ENCODE measurements around the gene ZNF552. TPM values are rescaled to one million over a fixed set of nuclear protein-coding genes. Genes with fewer than 3 reads are reported as not detected.
A peak's percentile ranks its signal among the peaks of the same experiment; 100 is the strongest.
"Not testable (repeated sequence)": the region's sequence is repeated elsewhere in the genome, so short reads cannot be mapped to it uniquely, and the experiment has no call there.

Gene ZNF552
- total RNA-seq = 10 to 100 TPM; 22.0 to 54.9 TPM

DNA sequence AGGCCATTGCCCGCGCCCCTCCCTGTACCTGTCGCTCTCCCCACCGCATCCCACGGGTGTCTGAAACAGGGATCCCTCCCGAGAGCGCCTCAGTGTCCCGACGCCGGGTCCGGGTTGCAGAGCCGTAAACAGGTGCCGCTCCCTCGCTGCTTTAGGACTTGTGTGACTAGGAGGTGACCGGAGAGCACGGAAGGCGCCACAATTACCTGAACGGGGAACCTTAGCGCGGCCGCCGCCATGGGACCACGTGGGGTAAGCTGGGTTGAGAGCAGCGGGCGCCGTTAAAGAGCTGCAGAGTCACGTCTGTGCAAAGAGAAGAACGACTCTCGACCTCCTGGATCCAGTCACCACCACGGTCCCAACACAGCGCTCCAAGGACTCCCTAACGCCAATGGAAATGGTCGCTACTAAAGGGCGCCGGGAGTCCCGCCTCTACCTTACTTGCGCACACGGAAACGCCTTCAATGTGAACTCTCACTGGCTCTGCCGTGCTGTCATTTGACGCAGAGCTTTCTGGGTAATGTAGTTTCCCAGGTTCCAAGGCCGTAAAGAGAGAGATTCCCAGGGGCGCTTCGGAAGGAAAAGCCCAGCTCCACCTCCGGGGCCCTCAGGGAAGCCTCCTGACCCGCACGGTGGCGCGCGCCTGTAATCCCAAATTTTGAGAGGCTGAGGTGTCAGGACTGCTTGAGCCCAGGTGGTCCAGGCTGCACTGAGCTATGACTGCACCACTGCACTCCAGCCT lies at the start of gene ZNF552:
Gene ZNF552 (minus strand): TSS at position 409 of the 742 bp plus-strand sequence. CDS start 170 bp downstream, at position 239.
- H3K27me3 ChIP-seq (replicated peaks; ENCODE audit: insufficient read depth) = no peaks in the 10 kb centered on the region

DNA sequence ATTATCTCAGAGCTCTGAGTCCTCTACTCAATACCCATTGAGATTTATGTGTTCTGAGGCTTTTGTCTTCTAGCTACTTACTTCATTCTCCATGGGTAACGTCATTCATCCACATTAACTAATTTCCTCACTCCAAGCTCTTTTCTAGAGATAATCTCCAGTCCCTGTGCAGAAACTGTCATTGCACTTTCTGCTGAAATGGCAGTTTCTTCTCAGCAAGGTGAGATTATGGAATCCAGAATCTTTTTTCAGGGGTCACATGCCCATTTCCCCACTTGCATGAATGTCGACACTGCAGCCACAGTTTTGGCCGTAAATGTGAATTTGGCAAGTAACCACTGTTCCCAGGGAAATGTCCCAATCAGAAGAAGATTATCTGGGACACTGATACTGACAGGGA lies 47.6 kb upstream of the ZNF552 start:
- WGBS = 93% methylated on average over 3 of the region's 3 CpGs
- intact Hi-C loops (cut with DNase I); H3K4me1 ChIP-seq (replicated peaks); H3K4me3 ChIP-seq; H3K27me3 ChIP-seq (replicated peaks; ENCODE audit: insufficient read depth); DNase-seq (ENCODE audit: low spot score); H3K27ac ChIP-seq; H3K9me3 ChIP-seq: not testable (repeated sequence)
- peaks cover 7 to 32% of the 10 kb centered on the region in 2 donors for H3K36me3 ChIP-seq

More for the DNA sequence above, at the start of gene ZNF552:
- peak within 1 kb of the TSS; percentile 65 to 73 for H3K4me3 ChIP-seq
- H3K4me1 ChIP-seq (replicated peaks) = peaks cover 9% of the 10 kb centered on the region
- intact Hi-C loops (cut with DNase I) = no loop called here
- peak in 1 of 4 experiments; percentile 24 for TF ChIP-seq CTCF (IDR thresholded peaks at IDR 0.05)
- peak; percentile 99 for TF ChIP-seq POLR2AphosphoS5 (IDR thresholded peaks at IDR 0.05)
- TF ChIP-seq POLR2A (IDR thresholded peaks at IDR 0.05) = peak; percentile 96
- no peaks in the 10 kb centered on the region for H3K36me3 ChIP-seq
- H3K27ac ChIP-seq = peak within 1 kb of the TSS; percentile 82 to 84
- DNase-seq (ENCODE audit: low spot score) = peak; percentile 91
- WGBS = under 1% methylated on average over 49 of the region's 50 CpGs
- no peaks in the 10 kb centered on the region for H3K9me3 ChIP-seq

DNA sequence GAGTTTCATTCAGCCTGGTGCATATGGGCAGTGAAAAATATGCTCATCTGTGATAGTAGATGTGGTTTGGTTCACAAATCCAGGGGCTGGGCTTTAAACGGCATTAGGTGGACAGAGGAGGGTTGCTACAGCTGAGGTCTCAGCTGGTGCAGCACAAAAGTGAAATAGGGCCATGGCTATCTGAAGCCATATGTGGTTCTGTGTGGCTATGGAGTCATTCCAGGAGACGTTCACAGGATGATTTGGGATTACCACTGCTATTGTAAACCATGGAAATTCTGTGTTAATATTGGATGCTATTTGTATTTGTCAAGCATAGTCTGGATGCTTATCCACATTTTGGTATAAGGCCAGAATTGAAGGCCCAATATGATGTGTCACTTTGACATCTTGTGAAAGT lies 39.4 kb upstream of the ZNF552 start:
- intact Hi-C loops (cut with DNase I); H3K9me3 ChIP-seq; H3K4me1 ChIP-seq (replicated peaks); H3K27ac ChIP-seq; DNase-seq (ENCODE audit: low spot score); H3K4me3 ChIP-seq; H3K36me3 ChIP-seq; H3K27me3 ChIP-seq (replicated peaks; ENCODE audit: insufficient read depth): not testable (repeated sequence)
- 83% methylated on average over 2 of the region's 2 CpGs for WGBS

DNA sequence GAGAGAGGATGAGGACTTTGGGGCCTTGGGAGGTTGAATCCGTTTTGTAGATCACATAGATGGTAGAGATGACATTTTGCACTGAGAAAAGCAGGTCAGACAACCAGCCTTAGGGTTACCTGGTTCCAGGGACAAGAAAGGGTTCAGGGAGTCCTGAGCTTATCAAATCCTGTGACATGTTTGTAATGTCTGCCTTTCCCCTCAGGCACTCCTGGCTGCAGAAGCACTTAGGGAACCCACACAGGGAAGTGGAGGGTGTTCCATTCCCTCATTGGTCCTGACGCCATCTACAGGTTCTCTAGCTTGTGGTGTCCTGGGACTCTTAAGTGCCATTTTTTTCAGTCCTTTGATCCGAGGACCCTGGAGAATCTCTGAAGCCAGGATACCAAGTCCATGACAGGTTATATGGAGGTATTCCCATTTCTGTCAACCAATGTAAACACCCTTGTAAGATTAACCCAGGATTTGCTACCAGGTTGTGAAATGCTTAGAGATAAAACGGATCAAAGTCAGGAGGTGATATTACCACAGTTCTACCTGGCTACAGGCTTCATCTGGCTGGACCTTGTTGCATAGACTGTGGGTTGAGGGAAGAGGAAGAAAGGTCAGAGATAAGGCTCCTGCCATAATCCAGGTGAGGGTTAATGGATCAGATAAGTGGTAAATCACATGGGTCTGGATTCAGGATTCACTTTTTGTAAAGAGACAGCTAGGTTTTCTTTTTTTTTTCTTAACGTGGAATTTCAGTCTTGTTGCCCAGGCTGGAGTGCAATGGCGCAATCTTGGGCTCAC lies 37.3 kb upstream of the ZNF552 start:
- intact Hi-C loops (cut with DNase I); H3K27me3 ChIP-seq (replicated peaks; ENCODE audit: insufficient read depth); DNase-seq (ENCODE audit: low spot score); H3K9me3 ChIP-seq; H3K4me3 ChIP-seq; H3K36me3 ChIP-seq; H3K27ac ChIP-seq; H3K4me1 ChIP-seq (replicated peaks): not testable (repeated sequence)
- 80% methylated on average over 6 of the region's 6 CpGs for WGBS

DNA sequence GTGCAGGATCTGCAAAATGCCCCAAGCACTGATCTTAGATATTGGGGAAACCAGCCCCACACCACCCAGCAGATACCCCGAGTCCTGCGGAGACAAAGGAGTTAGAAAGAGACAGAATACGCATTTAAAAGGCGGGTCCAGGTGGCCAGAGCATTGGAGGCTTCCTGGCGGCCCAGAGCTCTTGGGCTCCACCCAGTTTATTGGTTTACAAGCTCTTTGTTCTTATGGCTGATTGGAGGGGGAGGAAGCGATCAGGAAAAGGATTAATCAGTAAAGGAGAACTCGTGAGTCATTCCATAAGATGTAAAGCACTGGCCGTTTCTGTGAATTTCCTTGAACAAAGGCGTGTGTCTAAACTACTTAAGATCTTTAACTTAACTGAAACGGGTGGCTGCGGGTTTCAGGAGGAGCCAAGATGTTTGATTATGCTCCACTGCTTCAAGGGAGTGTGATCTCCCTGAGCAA lies 35.9 kb upstream of the ZNF552 start:
- Histone ChIP-seq H3K36me3 (no peaks in the 10 kb centered on the region), H3K9me3 (no peaks in the 10 kb centered on the region), H3K27me3 (replicated peaks; ENCODE audit: insufficient read depth) (no peaks in the 10 kb centered on the region), H3K27ac (peak overlapping the region; percentile 77 to 79), H3K4me3 (peak overlapping the region; percentile 50 to 74), H3K4me1 (replicated peaks) (no peaks in the 10 kb centered on the region)
- peak; percentile 30 for DNase-seq (ENCODE audit: low spot score)
- TF ChIP-seq POLR2A (IDR thresholded peaks at IDR 0.05) = no peak
- TF ChIP-seq POLR2AphosphoS5 (IDR thresholded peaks at IDR 0.05) = no peak
- no peak for TF ChIP-seq CTCF (IDR thresholded peaks at IDR 0.05)
- 11% methylated on average over 11 of the region's 11 CpGs for WGBS
- intact Hi-C loops (cut with DNase I) = no loop called here

DNA sequence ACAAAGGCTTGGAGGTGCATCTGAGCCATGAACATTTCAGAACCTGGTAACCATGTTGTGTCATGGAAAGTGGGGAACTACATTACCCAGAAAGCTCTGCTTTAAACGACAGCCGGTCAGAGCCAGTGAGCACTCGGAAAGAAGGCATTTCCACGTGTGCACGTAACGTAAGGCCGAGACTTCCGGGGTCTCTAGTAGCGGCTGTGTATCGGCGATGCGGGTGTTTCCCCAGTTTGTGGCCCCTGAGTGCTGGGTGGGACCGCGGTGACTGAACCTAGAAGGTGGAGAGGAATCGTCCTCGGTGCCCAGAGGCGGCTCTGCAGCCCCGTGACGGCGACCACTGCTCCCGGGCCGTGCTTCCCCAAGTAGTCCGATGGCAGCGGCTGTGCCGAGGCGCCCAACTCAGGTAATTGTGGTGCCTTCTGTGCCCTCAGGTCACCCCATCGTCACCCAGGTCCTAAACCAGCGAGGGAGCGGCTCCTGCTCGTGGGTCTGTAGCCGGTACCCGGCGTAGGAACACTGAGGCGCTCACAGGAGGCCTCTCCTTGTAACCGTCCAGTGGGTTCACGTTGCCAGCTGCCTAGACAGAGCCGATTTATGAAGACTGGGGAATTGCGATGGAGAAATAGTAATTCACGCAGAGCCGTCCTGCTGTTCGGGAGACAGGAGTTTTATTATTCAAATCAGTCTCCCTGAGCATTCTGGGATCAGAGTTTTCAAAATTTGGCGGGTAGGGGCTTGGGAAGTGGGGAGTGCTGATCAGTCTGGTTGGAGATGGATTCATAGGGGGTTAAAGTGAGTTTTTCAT lies 35.2 kb upstream of the ZNF552 start, which contains the start of gene ZNF587:
Gene ZNF587 (plus strand): TSS at position 194 of the 808 bp plus-strand sequence. CDS start 180 bp downstream, at position 374.
- 1% methylated on average over 42 of the region's 42 CpGs for WGBS
- H3K36me3 ChIP-seq; intact Hi-C loops (cut with DNase I); H3K9me3 ChIP-seq; H3K4me1 ChIP-seq (replicated peaks); H3K27me3 ChIP-seq (replicated peaks; ENCODE audit: insufficient read depth): not testable (repeated sequence)
- peak; percentile 79 for DNase-seq (ENCODE audit: low spot score)
- TF ChIP-seq POLR2AphosphoS5 (IDR thresholded peaks at IDR 0.05) = peak; percentile 90
- peak; percentile 11 for TF ChIP-seq POLR2A (IDR thresholded peaks at IDR 0.05)
- peak within 1 kb of the TSS; percentile 77 to 79 for H3K27ac ChIP-seq
- H3K4me3 ChIP-seq = peak within 1 kb of the TSS; percentile 50 to 74

GRCh38 chr19:57849162-57849665 lies 34.5 kb upstream of the ZNF552 start:
- H3K36me3 ChIP-seq; H3K4me1 ChIP-seq (replicated peaks); H3K27me3 ChIP-seq (replicated peaks; ENCODE audit: insufficient read depth); H3K9me3 ChIP-seq; intact Hi-C loops (cut with DNase I); H3K4me3 ChIP-seq; DNase-seq (ENCODE audit: low spot score): not testable (repeated sequence)
- WGBS = 92% methylated on average over 2 of the region's 2 CpGs
- H3K27ac ChIP-seq = peak overlapping the region in 1 of 2 donors; percentile 79

DNA sequence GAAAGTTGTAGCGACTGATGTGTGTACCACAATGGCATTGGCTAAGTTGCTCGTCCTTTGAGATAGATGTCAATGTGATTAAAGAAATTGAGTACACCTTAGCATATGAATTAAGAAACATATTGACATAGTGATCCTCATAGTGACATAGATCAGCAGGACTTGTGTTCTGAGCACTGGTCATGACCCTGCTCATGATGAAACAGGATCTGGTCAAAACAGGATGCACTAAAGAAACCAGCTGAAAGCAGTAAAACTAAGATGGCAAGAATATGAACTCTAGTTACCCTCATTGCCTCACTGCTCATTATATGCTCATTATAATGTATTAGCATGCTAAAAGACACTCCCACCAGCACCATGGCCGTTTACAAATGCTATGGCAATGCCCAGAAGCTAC lies 32.5 kb upstream of the ZNF552 start:
- H3K4me1 ChIP-seq (replicated peaks); H3K27ac ChIP-seq; H3K27me3 ChIP-seq (replicated peaks; ENCODE audit: insufficient read depth); H3K4me3 ChIP-seq; H3K9me3 ChIP-seq; DNase-seq (ENCODE audit: low spot score); intact Hi-C loops (cut with DNase I); H3K36me3 ChIP-seq: not testable (repeated sequence)
- WGBS = 67% methylated on average over 3 of the region's 3 CpGs

Measured in prostate gland (tissue), 2 donors.